Bronchial epithelial cell (primary cell): ENCODE data around the gene SLC23A1. TPM values are rescaled to one million over a fixed set of nuclear protein-coding genes. Genes with fewer than 3 reads are reported as not detected.

Experiments
- DNase-seq: peaks from one replicate; pipeline ENCODE4 v3.0.0-alpha.2; 2010; ENCODE audit warnings: low read depth
- FAIRE-seq: peaks from 2 replicates; lab custom pipeline; 2011; peaks lifted over from hg19 to GRCh38; lab: Jason Lieb, UNC
- H3K27me3 ChIP-seq: 2 replicates; pipeline ENCODE4 v1.5.1; 2011; ENCODE audit warnings: low read length; ENCODE audit not compliant: control insufficient read depth, insufficient read depth
- H3K36me3 ChIP-seq: 2 replicates; pipeline ENCODE4 v1.5.1; 2011; ENCODE audit warnings: low read length; ENCODE audit not compliant: control insufficient read depth, insufficient read depth
- H3K4me3 ChIP-seq: 2 replicates; pipeline ENCODE4 v1.5.1; 2011; ENCODE audit warnings: mild to moderate bottlenecking, low read depth, low read length, control low read depth
- CTCF ChIP-seq: IDR thresholded peaks from 2 replicates; pipeline ENCODE4 v1.5.1; 2011; ENCODE audit warnings: mild to moderate bottlenecking, moderate library complexity, low read length, control low read depth, inconsistent platforms; ENCODE audit not compliant: insufficient read depth, severe bottlenecking
- total RNA-seq: library from RNA; depleted of rRNA; stranded (reverse); fragments of >200 nt; gene quantifications from 2 replicates; pipeline ENCODE4 v1.2.1, GENCODE V29; 2014

SLC23A1 gene
- total RNA-seq, 1 donor from 2014 or later = not detected

GRCh38 chr5:139341187-139341688 is 41.9 kb downstream of the SLC23A1 start:
- H3K27me3 ChIP-seq = no peaks in the 10 kb centered on the region
- TF ChIP-seq CTCF = no peak

GRCh38 chr5:139340051-139340450 is 43.0 kb downstream of the SLC23A1 start:
- FAIRE-seq = no peak
- Histone ChIP-seq H3K36me3 (no peaks in the 10 kb centered on the region), H3K27me3 (no peaks in the 10 kb centered on the region), H3K4me3 (no peak overlapping the region)
- DNase-seq = no peak
- TF ChIP-seq CTCF = no peak

More at GRCh38 chr5:139341187-139341688, 41.9 kb downstream of the SLC23A1 start:
- H3K36me3 ChIP-seq = no peaks in the 10 kb centered on the region
- peak overlapping the region; percentile 100 for H3K4me3 ChIP-seq
- FAIRE-seq (no peak), DNase-seq (no peak)

- no peaks in the 10 kb centered on the region for H3K36me3 ChIP-seq
- H3K4me3 ChIP-seq = no peak overlapping the region
- no peak for DNase-seq
- FAIRE-seq = no peak
- H3K27me3 ChIP-seq = no peaks in the 10 kb centered on the region
- no peak for TF ChIP-seq CTCF
Measured at GRCh38 chr5:139335811-139336210, 47.3 kb downstream of the SLC23A1 start.

Other genes with a start within 250 kb of the SLC23A1 start
- gene SIL1, start 184.9 kb downstream of the SLC23A1 start, total RNA-seq = 85.3 and 117 TPM in 2 replicates
- gene MATR3, start 89.6 kb downstream of the SLC23A1 start, total RNA-seq = 171 and 173 TPM in 2 replicates
- gene PAIP2, start 41.4 kb downstream of the SLC23A1 start, total RNA-seq = 68.7 and 80.3 TPM in 2 replicates
- gene MZB1, start 6.6 kb upstream of the SLC23A1 start, total RNA-seq = 0.13 TPM in 1 of 2 replicates, not detected in the other
- 0.51 and 0.53 TPM in 2 replicates for gene PROB1, start 11.8 kb upstream of the SLC23A1 start, total RNA-seq
- gene SPATA24, start 20.8 kb upstream of the SLC23A1 start, total RNA-seq = 6.1 and 7.3 TPM in 2 replicates
- gene DNAJC18, start 56.2 kb upstream of the SLC23A1 start, total RNA-seq = 1.2 and 1.6 TPM in 2 replicates
- not detected in 2 replicates for gene ECSCR, start 79.4 kb upstream of the SLC23A1 start, total RNA-seq
- gene SMIM33, start 87.7 kb upstream of the SLC23A1 start, total RNA-seq = not detected in 2 replicates
- 2.8 and 2.9 TPM in 2 replicates for gene STING1, start 99.5 kb upstream of the SLC23A1 start, total RNA-seq
- 48.0 and 52.1 TPM in 2 replicates for gene UBE2D2, start 178.0 kb upstream of the SLC23A1 start, total RNA-seq